NCI-H1417 (cell line): ENCODE data around the gene RACGAP1.
"Not testable (repeated sequence)": the region's sequence is repeated elsewhere in the genome, so short reads cannot be mapped to it uniquely, and the experiment has no call there.

Experiments
- DNase-seq, 3 experiments: peaks; one replicate each; lab custom pipeline; 2025; lab: John Stamatoyannopoulos, UW

Gene RACGAP1

GRCh38 chr12:50026691-50027090 lies 1.4 kb upstream of the RACGAP1 start:
- no peak for DNase-seq

GRCh38 chr12:50024805-50025186 lies 498 bp downstream of the RACGAP1 start:
- DNase-seq = peak in 2 of 3 experiments; percentile 70

GRCh38 chr12:50024227-50024626 lies 1.1 kb downstream of the RACGAP1 start:
- no peak for DNase-seq

DNA sequence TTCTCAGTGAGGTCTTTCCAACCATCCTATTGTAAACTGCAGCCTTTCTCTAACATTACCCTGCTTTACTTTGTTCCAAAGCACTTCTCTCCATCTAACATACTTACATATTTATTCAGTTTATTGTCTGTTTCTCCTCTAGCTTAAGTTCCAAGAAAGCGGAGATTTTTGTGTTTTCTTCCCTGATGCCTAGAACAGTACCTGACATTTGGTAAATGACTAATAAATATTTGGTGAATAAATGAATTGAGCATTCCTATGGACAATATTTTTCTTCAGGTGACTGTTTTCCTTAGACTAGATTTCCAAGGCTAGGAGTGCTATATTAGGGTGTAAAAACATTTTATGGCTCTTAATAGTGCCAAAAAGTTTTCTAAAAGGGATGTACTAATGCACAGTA lies 2.4 kb downstream of the RACGAP1 start:
- no peak for DNase-seq

- no peak for DNase-seq
Measured at GRCh38 chr12:50021031-50021430, 4.3 kb downstream of the RACGAP1 start.

- no peak for DNase-seq
Measured at GRCh38 chr12:50019524-50019923, 5.8 kb downstream of the RACGAP1 start.

GRCh38 chr12:50018968-50019367 lies 6.3 kb downstream of the RACGAP1 start:
- DNase-seq = no peak

GRCh38 chr12:50018154-50018553 lies 7.1 kb downstream of the RACGAP1 start:
- DNase-seq = no peak

DNA sequence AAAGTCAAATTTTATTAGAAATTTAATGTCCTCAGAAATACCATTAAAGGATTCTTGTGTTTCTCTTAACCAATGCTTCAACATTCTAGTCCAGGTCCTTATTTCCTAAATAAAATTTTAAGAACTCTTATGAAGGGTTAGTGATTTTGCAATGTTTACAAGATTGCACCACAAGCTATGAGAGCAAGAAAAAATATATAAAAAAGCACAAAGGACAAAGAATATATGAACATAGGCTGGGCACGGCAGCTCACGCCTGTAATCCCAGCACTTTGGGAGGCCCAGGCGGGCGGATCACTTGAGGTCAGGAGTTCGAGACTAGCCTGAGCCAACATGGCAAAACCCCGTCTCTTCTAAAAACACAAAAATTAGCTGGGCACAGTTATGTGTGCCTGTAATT lies 7.7 kb downstream of the RACGAP1 start:
- DNase-seq = no peak

DNA sequence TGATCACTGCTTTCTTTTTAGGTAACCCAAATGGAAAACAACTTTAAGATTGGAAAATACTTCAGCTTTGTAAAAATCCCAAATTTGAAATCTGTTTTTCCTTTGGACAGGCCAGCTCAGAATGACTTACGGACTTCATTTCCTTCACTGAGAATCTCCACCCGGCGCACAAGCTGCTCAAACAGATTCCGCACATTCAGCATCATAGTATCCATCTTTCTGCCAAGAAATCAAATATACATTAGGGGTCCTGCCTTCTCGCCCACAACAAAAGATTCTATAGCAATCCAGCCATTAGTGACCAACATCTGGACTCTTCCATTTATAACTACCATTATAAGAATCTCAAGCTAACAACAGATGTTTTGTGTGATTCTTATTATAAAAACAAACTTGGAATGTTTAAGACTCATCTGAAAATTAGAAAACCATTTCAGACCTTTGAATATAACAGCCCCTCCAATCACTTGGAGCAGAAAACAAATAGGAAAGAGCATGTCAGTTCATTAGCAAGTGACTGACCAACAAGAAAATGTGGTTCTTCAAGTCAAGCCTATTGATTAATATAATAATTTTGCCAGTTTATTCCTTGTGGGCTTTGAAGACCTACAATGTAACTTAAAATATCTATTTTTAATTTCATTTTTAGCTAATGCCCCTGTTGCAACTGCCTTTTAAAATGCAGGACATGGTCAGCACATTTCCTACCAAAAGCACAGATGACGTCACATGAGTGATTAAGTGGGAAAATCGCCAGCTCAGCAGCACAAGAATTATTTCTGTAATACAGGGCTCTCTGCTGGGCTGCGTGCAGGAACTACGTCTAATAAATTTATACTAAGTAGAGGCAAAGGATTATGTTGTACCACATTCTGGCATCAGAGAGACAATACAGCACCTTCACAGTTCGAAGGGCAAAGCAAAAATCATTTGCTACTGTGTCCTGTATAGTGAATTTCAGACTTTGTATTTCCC lies 8.5 kb downstream of the RACGAP1 start:
- DNase-seq = no peak

- DNase-seq = no peak
Measured at GRCh38 chr12:50014342-50014741, 11.0 kb downstream of the RACGAP1 start.

DNA sequence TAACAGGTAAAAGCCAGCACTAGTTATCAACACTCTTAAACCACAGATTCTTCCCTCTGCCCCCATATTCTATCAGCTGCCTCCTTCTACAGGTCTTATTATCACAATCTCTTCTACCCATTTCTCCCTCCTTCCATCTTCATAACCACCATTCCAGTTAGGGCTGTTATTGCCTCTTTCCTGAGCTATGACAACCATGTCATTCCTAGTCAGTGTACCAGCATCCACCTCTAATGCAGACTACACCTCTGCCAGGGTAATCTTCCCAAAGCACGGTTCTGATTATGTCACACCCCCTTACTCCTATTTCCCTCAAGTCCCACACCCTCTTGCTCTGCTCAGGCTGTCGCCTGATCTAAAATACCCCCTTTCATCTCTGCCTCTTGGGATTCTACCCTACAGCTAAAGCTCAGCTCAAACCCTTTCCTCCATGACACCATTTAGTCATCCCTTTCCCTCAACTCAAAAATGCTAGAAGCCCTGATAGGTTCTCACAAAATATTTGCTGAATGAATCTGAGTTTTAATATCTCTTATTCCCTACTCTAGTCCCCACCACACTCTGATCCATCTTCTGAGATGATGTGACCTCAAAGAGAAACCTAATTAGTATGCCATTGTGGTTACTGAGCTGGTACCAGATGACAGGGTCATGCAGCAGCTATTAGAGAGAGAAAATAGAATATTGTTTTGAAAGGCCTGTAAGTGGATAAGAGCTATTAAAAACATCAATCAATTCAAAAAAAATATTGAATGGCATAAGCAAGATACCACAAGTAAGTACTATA lies 11.7 kb downstream of the RACGAP1 start:
- no peak for DNase-seq

- DNase-seq = peak in 1 of 3 experiments; percentile 48
Measured at GRCh38 chr12:50006754-50007442, 18.4 kb downstream of the RACGAP1 start.

DNA sequence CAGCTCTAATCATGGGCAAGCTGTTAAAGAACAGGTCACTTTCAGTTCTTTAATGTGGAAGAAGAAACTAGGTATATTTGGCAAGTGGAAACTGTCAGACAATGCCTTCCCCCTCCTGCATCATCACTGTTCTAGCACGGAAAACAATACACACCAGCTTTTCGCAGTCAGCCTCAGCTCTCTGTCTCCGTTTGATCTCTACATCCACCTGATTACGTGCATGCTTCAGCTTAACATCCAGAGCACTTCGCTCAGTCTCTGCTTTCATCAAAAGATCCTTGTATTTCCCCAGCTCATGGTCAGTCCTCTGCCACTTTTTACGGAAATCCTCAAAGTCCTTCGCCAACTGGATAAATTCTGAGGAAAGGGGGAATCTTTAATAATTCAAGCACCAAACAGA lies 19.0 kb downstream of the RACGAP1 start:
- DNase-seq = no peak

DNA sequence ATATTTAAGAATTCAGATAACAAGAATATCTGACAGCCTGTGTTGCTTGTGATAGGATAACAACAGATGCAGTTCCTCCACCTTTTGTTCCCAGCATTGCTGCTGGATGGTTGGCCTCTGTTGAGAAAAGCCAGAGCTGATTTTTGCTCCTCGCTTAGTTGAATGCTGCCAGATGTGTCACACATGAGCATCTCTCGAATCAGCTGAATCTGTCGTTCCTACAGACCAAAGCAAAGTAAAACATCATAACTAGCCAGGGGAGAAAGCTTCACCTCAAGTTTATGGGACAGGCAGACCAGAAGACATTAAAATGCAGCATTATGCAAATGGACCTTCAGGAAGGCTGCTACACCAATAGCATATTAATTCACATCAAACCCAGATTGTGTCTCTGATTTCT lies 20.1 kb downstream of the RACGAP1 start:
- no peak for DNase-seq

DNA sequence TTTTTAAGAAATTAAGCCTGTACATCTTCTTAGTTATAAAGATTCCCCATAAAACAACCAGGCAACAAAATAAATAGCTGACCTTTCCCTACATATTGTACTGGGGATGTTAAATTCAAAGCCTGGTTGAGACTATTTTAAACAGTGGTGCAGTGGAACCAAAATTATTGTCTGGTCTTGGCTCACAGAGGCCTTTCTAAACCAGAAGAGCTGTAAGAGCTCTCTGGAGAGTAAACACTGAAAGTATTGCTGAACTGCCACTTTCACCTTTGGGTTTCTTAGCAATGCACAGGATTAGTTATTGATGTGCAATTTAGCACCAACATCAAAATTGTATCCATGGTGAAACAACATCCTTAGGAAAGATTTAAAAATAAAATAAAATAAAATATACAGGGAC lies 20.6 kb downstream of the RACGAP1 start:
- no peak for DNase-seq

DNA sequence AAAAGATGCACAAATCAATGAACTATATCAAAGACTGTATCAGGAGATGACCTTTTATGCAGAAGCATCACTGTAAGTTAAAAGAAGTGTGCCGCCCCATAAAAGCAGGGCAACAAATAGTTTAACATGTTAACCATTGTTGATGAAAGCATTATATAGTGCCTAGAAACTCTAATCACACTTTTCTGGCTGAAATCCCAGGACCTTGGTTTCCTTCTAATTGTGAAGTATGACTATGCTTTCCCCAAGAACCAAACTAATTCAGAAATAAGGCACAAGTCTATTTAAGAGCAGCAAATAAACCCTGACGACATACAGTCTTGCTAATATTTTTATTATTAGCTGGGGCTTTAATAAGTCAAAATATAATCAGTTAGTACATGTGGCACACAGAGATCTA lies 21.7 kb downstream of the RACGAP1 start:
- no peak for DNase-seq

GRCh38 chr12:49998453-49998852 lies 26.8 kb downstream of the RACGAP1 start:
- DNase-seq = no peak

- DNase-seq = no peak
Measured at GRCh38 chr12:49990273-49990672, 35.0 kb downstream of the RACGAP1 start.

DNA sequence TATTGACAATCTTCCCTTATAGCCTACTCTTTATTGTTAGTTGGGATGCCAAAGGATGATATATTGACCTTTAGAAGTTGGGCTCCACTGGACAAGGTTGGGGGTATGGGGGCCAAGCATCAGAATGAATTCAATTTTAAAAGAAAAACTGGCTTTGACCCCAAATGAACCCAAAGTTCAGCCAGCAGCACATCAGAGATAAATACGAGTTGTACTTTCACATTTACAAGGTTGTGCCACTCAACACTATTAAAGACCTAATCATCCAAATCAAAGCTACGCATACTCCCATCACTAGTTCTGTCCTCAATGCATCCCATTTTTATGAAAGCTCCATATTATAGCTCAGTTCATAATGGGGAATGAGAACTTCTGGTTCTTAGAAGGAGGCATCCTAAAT lies 35.9 kb downstream of the RACGAP1 start:
- not testable (repeated sequence) for DNase-seq

- DNase-seq = no peak
Measured at GRCh38 chr12:49987625-49988303, 37.5 kb downstream of the RACGAP1 start.

DNA sequence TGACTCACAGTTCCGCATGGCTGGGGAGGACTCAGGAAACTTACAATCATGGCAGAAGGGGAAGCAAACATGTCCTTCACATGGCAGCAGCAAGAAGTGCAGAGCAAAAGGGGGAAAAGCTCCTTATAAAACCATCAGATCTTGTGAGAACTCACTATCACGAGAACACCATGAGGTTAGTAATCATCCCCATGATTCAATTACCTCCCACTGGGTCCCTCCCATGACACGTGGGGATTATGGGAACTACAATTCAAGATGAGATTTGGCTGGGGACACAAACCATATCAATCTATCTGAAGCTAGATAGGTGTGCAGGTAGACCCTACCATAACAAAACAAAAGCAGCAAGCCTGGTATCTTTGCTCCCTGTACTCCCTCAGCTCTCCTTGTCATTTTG lies 38.8 kb downstream of the RACGAP1 start:
- DNase-seq = not testable (repeated sequence)
